Measurements from ENCODE around the gene NOSIP.

- TF ChIP-seq GATA3 (IDR thresholded peaks at IDR 0.05; ENCODE audit: low read depth, low read length) (no peak), GATA2 (IDR thresholded peaks at IDR 0.05; ENCODE audit: low read depth, low read length) (no peak)
These were observed 4.7 kb upstream of the NOSIP start for GRCh38 chr19:49585023-49585422.

All from SH-SY5Y (cell line).